HG03558 (cell line): ENCODE measurements around the gene CSMD2.

ENCODE experiments used
- ATAC-seq: cut with Tn5 transposase; IDR thresholded peaks from one replicate; pipeline ENCODE4 v1.9.1; 2021; ENCODE audit warnings: moderate number of reproducible peaks; ENCODE audit not compliant: unreplicated experiment; ENCODE audit errors: extremely low read depth

CSMD2 gene

DNA sequence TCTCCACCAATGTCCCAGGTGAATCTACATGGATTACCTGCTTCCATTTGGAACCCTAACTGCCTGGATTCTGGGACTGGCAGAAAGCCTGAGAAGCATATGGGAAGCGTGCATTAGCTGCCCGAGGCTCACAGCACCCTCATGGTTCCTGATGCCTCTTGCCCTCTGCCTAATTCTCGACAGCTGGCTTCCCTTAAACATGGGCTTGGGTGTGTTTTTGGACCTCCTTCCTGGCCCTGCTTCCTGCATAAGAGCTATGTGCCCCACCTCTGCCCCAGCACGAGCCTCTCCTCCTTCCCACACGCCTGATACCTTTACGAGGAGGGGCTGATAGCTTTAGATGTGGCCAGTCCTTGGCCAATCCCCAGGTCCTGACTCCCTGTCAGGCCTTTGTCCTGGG, 453.5 kb downstream of the CSMD2 start:
- no peak for ATAC-seq

DNA sequence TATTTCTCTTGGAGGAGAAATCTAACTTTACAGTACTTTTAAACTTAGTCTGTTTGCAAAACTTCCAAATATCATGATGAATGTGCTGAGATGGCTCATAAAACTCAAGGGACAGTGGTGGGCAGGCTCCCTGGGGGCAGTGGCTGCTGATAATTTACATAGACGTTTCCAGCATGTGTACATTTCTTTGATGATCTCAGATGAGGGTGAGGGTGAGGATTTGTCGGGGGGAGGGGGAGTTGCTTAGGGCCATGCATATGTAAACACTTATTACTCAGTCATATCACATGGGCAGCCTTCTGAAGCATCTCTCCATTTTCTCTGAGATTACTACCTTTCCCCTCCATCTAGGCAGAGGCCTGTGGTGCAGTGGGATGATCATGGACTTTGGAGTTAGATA, 454.1 kb downstream of the CSMD2 start:
- no peak for ATAC-seq

DNA sequence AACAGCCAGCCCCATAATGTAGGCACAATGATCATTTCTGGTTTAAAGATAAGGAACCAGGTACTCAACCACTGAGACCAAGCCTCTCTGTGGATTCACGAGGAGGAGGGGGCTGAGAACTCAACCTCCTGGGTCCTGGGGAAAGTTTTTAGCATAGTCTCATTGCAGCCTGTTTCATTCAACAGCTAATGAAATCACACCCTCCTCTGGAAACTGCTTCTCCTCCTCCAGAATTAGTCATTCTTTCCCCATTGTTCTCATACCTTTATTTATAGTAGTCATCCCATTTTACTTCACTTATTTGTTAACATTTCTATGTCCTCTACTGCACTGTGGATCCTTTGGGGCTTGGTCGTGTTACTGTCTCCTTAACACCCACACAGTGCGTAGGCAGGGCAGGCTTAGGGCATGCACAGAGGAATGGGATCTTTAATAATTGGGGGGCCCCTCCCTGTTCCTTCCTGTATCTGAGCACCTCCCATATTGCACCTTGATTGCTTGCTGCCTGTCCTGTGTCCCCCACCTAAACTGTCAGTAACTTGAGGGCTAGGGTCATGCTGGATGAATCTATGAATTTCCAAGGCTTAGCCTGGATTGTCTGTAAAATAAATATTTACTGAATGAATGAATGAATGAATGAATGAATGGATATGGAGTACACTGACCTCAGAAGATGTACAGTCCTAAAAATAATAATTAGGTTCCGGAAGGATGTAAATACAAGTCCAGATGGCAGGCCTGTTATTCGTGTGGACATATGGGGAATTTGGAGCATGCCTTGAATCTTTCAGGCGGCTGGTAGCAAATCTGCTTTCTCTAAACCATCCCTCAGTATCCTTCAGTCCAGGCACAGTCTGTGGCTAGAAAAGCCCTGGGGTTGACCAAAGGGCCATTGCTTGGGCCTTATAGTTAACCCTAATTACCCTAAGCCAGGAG, 455.0 kb downstream of the CSMD2 start:
- no peak for ATAC-seq

DNA sequence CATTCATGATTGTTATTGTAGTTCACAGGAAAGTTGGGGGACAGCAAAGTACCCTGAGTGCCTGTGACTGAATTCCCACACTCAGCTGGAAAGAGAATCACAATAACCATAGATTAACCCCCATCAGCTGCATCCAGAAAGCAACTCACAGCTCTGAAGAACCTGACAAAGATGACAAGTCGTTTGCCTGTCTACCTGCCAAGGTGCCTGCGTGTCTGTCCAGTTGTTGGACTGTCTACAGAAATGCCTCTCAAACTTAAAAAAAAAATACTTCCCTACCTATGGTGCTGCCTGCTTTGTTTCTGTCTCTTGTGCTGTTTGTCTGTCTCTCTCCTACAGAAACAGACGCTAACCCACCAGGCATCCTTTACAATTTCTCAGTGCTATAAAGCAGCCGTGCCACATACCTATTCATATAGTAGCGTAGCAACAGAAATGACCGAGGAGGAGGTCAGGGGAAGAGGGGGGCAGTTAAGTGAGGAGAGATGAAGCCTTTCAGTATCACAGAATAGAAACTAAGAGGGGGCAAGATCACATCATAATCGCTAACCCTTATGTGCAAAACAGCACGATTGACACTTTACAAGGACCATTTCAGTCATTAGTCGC, 455.8 kb downstream of the CSMD2 start:
- no peak for ATAC-seq

DNA sequence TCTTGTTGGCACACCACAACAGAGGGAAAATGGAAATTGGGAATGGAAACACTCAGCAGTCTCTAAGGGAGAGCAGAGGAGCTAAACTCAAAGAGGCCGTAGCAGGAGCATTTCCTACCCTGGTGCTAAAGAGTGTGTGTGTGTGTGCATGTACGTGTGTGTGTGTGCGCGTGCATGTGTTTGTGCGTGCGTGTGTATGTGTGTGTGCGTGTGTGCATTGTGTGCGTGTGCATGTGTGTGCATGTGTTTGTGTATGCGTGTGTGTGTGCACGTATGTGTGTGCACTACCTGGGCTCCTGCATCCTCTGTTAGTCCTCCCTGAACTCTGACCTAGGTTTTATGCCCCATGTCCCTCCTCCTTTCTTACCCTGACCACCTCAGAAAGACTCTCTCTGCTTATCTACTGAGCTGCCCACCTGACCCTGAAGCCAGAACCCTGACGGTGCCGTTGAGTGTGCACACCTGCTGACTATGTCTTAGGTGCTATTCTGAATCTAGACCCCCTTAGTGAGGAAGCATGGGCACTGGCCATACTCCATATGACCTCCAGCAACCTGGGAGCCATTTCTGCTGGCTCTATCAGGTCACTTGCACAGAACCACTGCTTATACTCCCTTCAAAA, 458.3 kb downstream of the CSMD2 start:
- no peak for ATAC-seq

DNA sequence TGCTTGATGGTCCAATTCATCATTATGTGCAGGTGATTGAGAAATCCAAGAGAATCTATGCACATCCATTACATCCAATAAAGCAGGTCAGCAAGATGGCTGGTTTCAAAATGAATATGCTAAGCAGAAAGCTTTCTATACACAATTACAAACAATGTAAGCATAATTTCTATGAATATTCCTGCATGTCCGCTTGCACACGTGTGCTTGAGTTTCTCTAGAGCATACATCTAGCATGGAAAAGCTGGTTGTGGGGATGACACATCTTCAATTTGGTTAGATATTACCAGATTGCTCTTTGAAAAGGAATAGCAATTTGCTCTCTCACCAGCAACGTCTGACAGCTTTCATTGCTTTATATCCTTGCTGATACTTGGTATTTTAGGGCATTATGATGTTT, 461.6 kb downstream of the CSMD2 start:
- ATAC-seq, result no peak

DNA sequence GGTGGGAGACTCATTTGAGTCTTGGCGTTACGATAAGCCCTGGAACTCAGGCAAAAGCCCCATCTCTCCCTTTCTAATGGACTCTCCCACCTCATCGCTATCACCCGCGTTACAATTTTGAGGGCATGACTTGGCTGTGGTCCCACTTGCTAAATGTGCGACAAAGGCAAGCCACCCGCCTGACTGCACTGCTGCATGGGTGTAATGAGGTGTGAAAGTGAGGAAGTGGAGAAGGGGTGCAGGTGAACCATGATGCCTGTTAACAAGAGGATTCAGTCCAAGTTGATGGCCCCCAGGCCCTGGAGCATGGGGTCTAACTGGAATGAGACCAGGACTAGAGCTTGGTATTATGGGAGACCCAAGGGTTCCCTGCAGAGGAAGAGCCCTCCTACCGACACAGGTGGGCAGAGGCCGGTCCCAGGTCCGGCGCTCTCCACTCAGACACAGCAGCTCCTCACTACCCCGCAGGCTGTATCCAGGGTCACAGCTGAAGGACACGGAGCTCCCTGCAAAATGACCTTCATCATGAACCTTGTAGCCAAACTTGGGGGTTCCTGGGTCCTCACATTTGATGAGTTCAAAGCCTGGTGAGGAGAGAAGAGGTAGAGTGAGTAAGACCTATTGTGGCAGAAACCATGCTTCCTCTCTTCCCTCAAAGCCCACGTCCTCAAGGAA, 466.5 kb downstream of the CSMD2 start:
- no peak for ATAC-seq

DNA sequence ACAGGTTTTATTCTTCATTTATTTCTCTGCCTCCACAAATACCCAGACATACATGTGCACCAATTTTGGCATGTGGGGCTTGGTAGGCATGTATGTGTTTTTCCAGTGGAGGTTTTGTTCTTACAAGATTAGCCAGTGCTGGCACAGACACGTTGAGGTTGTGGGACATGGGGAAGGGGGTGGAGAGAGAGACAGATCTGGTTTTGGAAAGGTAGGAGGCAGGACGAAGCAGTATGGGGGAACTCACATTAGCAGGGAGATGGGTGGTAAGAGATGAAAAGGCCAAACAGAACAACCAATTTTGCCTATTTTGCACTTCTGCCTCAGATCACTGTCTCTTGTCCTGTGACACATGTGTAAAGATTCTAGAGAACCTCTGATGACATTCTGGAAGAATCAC, 467.2 kb downstream of the CSMD2 start:
- no peak for ATAC-seq

DNA sequence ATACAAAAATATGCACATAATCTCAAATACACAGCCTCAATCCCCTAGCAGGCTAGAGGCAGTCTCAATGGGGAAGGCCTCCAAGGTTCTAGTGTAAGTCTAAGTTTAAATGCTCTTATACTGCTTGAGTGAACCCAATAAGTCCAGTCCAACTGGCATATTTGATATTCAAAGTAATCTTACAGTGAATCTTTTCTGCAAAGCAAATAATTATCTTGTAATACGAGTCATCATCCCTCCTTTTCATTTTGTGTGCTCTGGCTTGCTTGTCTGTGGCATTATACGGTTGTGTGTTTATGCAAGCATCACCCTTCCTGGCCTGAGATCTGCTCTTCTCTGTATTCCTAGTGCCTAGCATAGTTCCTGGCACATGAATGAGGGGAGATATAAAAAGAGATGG, 468.1 kb downstream of the CSMD2 start:
- ATAC-seq, result no peak

DNA sequence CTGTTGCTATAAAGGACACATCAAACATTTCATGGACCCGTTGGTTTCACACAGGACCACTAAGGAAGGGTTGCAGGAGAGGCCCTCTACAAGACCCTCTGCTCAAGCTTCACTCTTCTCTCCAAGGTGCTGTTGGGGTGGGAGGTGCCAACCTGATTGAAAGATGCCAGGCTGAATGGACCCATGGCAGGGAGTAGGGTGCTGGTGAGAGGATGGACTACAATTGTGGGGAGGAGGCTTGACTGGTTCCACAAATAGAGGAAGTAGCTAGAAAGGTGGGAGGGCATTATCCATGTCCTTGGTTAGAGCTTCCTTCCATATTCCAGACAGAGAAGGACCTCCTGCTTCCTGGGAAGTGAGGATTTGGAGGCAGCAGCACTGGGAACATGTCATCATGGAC, 468.7 kb downstream of the CSMD2 start:
- no peak for ATAC-seq

DNA sequence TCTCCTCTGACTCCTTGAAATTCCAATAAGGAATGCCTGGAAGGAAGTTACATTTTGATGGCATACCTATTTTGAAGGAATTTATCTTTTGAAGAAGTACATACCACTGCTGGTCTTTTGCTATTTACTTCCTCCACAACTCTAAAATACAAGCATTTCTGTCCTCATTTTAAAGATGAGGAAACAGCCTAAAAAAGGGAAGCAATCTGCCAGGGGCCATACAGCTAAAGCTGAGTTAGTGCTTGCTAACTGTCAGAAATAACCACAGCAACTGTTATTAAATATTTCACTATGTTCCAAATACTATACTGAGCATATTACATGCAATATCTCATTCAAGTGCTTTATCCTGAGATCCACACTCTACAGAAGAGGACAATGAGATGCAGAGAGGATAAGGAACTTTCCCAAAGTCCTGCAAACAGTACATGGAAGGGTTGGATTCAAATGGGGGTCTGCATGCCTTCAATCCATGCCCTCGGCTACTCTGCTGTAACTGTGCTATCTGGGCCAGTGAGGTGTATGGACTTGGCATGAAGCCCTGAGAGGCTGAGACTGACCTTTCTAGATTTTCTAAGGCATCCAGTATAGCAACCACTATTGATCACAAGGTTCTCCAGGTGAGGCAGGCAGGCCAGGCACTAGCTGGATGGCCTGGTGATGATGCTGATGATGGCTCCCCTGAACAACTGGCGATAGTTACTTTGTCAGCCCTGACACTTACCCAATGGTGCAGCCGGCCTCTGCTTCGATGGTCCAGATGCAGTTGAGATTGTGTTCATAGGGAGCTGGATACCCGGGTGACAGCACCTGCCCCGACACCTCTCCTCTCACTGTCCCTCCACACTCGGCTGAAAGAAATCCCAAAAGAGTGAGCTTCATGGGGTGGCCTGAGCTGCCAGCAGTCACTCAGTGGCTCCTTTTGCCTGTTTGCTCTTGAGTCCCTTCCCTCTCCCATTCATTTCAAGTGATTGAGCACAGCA, 472.5 kb downstream of the CSMD2 start:
- no peak for ATAC-seq

DNA sequence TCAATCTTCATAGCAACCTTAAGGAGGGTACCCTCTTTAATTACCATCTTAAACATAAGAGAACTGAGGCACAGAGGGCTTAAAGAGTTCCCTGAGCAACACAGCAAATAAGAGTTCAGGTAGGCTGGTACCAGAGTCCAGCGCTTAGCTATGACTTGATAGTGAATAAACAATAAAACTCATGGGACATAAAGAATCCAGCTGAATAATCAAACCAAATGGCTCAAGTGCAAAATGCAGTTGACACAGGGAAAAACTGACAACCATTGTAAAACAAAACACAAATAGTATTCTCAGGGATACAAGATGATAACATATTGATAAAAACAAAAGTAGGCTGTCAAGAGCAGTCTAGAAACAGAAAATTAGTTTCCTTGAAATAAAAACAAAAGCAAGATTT, 478.0 kb downstream of the CSMD2 start:
- ATAC-seq, result no peak

DNA sequence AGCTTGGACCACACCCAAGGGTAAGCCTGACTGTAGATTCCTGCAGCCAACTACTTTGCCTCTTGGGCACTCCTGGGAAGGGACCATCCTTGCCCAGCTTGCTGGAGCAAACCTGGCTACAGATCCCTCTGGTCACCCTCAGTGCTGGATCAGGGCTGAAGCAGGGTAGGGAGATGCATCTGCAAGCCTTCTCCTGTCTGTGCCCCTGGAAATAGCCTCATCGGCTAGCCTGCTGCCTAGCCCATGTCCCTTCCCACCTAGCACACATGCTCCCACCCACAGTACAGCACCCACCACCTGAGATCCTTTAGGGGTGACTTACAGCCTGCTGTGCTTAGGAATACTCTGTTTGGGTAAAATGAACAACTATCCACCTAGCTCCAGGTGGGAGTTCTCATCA, 478.5 kb downstream of the CSMD2 start:
- no peak for ATAC-seq

DNA sequence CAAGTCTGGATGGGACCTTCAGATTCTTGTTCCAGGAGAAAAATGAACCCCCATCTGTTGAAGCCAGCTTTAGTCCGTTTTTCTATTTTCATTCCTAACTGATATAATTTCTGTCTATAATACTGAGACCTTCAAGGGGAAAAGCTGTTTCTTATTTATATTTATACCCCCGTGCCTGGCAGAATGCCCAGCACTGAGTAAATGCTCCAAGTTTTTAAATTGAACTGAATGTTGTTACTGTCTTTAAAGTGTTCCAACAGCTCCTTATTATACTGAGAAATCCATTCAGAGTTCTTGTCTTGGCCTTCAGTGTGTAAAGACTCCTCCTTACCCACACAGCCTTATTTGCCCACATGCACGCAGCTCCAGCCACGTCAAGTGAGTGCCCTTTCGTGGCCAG, 479.8 kb downstream of the CSMD2 start:
- no peak for ATAC-seq

DNA sequence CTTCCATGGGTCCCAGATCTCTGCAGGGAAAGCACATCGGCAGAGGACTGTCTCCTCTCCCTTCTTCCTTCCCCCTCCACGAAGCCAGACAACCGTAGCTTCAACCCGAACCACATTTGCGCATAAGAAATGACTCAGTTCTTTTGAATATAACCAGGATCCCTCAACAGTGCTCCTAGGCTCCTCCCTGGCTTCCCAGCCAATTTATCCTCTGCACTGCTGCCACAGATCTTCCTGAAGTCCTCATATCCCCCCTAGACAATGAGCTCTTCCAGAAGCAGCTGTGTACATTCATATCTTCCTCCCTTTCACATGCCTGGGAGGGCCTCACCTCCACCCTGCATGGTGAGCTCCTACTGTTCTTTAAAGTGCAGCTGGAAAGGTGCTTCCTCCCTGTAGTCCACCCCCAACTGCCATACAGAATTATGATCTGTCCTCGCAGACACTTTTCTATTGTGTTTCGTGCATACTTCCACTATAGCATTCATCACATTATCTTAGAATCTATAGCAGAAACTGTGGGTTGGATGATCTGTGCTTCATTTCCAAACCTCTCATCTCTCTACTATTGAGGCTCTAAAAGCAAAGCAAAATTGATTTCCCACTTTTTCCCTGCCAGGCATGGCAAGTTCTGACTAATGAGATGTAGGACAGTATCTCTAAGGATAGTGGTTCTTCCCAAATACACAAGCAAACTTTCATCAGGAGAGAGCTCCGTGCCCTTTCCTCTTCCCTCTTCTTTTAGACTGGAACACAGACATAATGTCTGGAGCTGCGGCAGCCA, 480.4 kb downstream of the CSMD2 start:
- ATAC-seq, result no peak

DNA sequence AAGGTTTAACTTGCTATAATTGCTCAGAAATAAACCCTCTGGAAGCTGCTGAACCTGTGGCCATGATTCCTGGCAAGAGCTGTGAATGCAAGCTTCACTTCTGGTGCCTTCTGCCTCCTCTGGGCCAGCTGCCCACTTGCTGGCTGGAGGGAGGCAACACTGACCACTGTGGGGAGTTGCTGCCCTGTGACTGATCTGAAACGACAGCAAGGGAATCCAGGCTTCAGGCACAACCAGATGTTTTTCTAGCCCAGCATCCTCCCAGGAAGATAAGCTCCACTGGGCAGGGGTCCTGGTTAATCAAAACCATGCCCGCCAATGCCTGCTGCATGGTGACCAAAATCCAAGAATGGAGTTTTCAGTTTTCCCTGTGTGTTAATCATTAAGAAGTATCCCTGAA, 481.1 kb downstream of the CSMD2 start:
- ATAC-seq, result no peak

DNA sequence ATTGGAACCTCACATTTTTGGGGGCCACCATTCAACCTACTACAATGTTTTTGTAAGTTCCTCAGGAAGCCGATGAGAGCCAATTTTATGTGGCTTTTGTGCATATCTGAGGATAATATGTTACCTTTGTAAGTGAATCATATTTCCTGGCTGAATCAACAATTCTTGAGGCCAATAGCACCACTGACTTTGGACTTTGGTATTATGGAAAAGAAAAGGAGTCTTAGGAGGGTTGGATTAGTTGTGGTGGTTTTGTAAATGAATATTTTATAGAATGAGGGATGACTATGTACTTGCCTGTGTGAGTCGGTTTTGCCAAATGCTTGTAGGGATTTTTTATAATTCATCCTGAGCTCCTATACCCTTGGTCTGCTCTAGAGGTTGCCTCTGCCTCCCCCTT, 482.7 kb downstream of the CSMD2 start:
- no peak for ATAC-seq

DNA sequence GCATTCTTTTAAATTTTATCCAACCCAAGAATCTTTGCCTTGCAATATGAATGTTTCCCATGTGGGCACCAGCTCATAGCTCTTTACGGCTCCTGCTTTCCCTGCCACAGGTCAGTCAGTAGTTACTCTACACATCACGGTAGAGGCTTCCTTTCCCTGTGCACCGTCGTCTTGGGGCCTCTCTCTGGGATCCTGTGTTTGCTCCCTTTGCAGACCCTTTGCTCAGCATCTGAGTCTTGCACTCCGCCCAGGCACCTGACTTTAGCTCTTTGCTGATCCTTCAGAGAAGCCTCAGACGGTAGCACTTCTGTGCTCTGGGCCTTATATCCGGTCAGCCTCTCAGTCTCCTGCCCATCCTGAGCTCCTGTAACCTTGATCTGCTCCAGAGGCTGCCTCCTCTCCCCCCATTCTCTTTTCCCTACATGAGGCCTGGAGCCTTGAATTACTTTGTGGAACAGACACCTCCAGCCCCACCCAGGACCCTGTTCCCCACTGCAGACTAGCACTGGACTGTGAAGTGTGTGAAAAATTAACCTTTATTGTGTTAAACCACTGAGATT, 484.7 kb downstream of the CSMD2 start:
- ATAC-seq, result no peak

DNA sequence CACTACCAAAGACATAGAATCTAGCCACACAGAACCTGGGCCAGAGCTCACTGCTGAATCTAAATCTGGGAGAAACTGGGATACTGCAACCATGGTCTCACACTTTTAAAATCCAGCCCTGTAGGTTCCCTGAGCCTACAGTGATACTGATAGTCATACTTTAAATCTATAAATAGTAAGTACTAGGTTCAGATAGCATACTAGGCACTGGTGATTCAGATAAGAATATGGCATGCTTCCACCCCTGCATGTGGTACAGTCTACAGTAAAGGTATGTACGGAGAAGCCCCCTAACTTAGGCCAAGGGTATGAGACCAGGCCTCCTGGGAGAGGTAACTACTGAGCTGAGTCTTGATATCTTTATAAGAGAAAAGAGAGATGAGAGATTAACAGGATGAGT, 494.5 kb downstream of the CSMD2 start:
- ATAC-seq, result no peak
